Lung (tissue), 12 donors: ENCODE results near the gene CEP20. TPM values are rescaled to one million over a fixed set of nuclear protein-coding genes. Genes with fewer than 3 reads are reported as not detected.

ENCODE experiments used
- ATAC-seq: fragments of 200-7000 bp; cut with Tn5 transposase; one replicate; pipeline ENCODE4 v1.9.1; 2020; ENCODE audit warnings: moderate number of reproducible peaks; ENCODE audit not compliant: insufficient read depth, low FRiP score
- DNase-seq, 3 donors: peaks; one replicate each; pipeline ENCODE4 v3.0.0-alpha.2; 2013 to 2017
- H3K27ac ChIP-seq, 2 donors: one replicate each; pipeline ENCODE4 v1.5.1; 2013; ENCODE audit warnings: mild to moderate bottlenecking in 2 of 2, moderate library complexity in 2 of 2, control low read depth in 1 of 2, inconsistent platforms in 1 of 2, low read depth in 1 of 2, low read length in 1 of 2
- H3K27me3 ChIP-seq, 3 donors: one replicate each; pipeline ENCODE4 v1.5.1; 2013; ENCODE audit warnings: low read length in 2 of 3; ENCODE audit not compliant: control insufficient read depth in 3 of 3, insufficient read depth in 3 of 3
- H3K36me3 ChIP-seq, 4 donors: one replicate each; pipeline ENCODE4 v1.5.1; 2013; ENCODE audit warnings: low read length in 4 of 4, mild to moderate bottlenecking in 1 of 4, moderate library complexity in 1 of 4; ENCODE audit not compliant: control insufficient read depth in 4 of 4, insufficient read depth in 4 of 4
- H3K4me1 ChIP-seq, 5 donors: one replicate each; pipeline ENCODE4 v1.5.1; 2013; ENCODE audit warnings: low read length in 5 of 5, mild to moderate bottlenecking in 2 of 5, moderate library complexity in 1 of 5; ENCODE audit not compliant: control insufficient read depth in 5 of 5, insufficient read depth in 5 of 5
- H3K4me3 ChIP-seq: one replicate; pipeline ENCODE4 v1.5.1; 2013; ENCODE audit warnings: mild to moderate bottlenecking, control low read depth, moderate library complexity
- H3K9ac ChIP-seq, 2 donors: one replicate each; pipeline ENCODE4 v1.5.1; 2013; ENCODE audit warnings: low read length in 2 of 2, control low read depth in 1 of 2; ENCODE audit not compliant: insufficient read depth in 1 of 2
- H3K9me3 ChIP-seq, 4 donors: one replicate each; pipeline ENCODE4 v1.5.1; 2013; ENCODE audit warnings: low read length in 3 of 4, mild to moderate bottlenecking in 1 of 4, moderate library complexity in 1 of 4; ENCODE audit not compliant: control insufficient read depth in 4 of 4, insufficient read depth in 3 of 4
- WGBS, 2 donors: extraction: QIAGEN DNeasy Blood & Tissue Kit; methylation state at CpG; one replicate each; pipeline ENCODE4 v1.1.7; 2013; 5-methylcytosine and 5-hydroxymethylcytosine counted together
- polyA plus RNA-seq, 2 donors: library from polyadenylated mRNA; stranded (reverse); fragments of 200-250 nt; gene quantifications; one replicate each; pipeline ENCODE4 v1.2.1, GENCODE V29; 2013
- total RNA-seq, 2 donors: library from RNA; depleted of rRNA in 1 of 2; stranded (reverse); fragments of >200 nt in 1 of 2; gene quantifications; one replicate each; pipeline ENCODE4 v1.2.1, GENCODE V29; 2014 to 2021
- TF ChIP-seq, protein P1 (sequence below): IDR thresholded peaks from 2 replicates; pipeline ENCODE4 v1.5.1; 2012; ENCODE audit warnings: mild to moderate bottlenecking; ENCODE audit errors: control extremely low read depth, extremely low read depth
- donor health status: control.
- donor health status: control.
- donor health status: Bipolar disorder and iron deficiency.
- donor health status: healthy.
- donor health status: DM: yes; HTN: yes; CAD: no.

Gene CEP20
- total and polyA plus RNA-seq, 4 donors: 19.0 to 38.5 (median 23.8) TPM

DNA sequence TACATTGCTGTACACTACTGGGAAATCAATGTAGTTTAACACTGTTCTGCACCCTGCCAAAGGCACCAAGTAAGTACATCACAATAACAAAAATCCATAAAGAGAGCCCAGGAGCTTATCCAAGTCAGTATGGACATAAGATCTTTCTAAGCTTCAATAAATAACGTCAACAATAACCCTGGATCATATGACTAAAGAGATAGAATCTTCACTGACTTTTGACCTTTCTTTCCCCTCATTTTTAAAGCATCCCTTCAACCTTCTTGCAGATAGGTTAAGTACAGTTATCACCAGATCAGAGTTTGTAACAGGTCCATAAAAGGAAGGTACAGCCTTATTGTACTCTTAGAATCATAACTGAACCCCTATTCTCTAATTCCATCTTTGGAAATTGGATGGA lies 2.3 kb downstream of the CEP20 start:
- peaks cover 3 to 9% (median 5%) of the 10 kb centered on the region in 4 donors for H3K36me3 ChIP-seq
- H3K4me3 ChIP-seq: no peak overlapping the region
- no peak overlapping the region for H3K27ac ChIP-seq
- peaks cover 5 to 15% (median 12%) of the 10 kb centered on the region in 5 donors for H3K4me1 ChIP-seq
- no peaks in the 10 kb centered on the region for H3K27me3 ChIP-seq
- WGBS, 2 donors: 69 to 70% methylated on average over 1 of the region's 1 CpG
- TF ChIP-seq, protein P1, sequence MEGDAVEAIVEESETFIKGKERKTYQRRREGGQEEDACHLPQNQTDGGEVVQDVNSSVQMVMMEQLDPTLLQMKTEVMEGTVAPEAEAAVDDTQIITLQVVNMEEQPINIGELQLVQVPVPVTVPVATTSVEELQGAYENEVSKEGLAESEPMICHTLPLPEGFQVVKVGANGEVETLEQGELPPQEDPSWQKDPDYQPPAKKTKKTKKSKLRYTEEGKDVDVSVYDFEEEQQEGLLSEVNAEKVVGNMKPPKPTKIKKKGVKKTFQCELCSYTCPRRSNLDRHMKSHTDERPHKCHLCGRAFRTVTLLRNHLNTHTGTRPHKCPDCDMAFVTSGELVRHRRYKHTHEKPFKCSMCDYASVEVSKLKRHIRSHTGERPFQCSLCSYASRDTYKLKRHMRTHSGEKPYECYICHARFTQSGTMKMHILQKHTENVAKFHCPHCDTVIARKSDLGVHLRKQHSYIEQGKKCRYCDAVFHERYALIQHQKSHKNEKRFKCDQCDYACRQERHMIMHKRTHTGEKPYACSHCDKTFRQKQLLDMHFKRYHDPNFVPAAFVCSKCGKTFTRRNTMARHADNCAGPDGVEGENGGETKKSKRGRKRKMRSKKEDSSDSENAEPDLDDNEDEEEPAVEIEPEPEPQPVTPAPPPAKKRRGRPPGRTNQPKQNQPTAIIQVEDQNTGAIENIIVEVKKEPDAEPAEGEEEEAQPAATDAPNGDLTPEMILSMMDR: no peak
- DNase-seq (no peak), ATAC-seq (no peak)
- H3K9ac ChIP-seq: no peak overlapping the region
- H3K9me3 ChIP-seq: no peaks in the 10 kb centered on the region

DNA sequence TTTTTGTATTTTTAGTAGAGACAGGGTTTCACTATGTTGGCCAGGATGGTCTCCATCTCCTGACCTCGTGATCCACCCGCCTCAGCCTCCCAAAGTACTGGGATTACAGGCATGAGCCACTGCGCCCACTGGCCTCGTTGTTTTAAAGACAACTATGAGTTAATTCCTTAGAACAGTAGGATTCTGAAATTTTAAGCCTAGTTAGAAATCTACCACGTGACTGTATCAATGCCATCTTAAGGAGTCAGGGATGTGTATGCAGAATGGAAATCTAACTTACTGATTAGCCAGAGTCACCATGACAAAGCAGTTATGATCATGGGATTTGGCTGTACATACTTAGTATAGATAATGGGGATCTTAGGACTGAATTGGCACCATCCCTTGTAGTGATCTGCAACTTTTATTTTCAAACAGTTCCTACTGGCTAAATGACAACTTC lies 2.8 kb downstream of the CEP20 start:
- peaks cover 3 to 11% (median 5%) of the 10 kb centered on the region in 4 donors for H3K36me3 ChIP-seq
- H3K9me3 ChIP-seq: no peaks in the 10 kb centered on the region
- TF ChIP-seq, protein P1: no peak
- H3K27me3 ChIP-seq: no peaks in the 10 kb centered on the region
- peaks cover 5 to 15% (median 12%) of the 10 kb centered on the region in 5 donors for H3K4me1 ChIP-seq
- WGBS, 2 donors: 92% methylated on average over 5 of the region's 5 CpGs
- DNase-seq: no peak
- H3K27ac ChIP-seq: no peak overlapping the region
- no peak for ATAC-seq
- no peak overlapping the region for H3K4me3 ChIP-seq
- H3K9ac ChIP-seq: no peak overlapping the region

DNA sequence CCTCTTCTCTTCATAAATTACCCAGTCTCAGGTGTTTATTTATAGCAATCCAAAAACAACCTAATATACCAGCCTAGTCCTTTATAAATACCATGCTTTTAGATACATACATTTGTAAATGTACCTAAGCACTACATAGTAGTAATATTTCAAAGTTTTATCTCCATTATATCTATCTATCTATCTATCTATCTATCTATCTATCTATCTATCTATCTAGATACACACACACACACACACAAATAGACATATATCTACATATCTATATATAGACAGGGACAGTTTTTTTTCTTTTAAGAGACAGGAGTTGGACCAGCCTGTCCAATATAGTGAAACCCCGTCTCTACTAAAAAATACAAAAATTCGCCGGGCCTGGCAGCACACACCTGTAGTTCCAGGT lies 5.8 kb downstream of the CEP20 start:
- Histone ChIP-seq H3K4me1 (peaks cover 4 to 13% (median 6%) of the 10 kb centered on the region in 5 donors), H3K9me3 (no peaks in the 10 kb centered on the region), H3K4me3 (no peak overlapping the region), H3K9ac (no peak overlapping the region), H3K27me3 (no peaks in the 10 kb centered on the region), H3K36me3 (peaks cover 0 to 18% (median 10%) of the 10 kb centered on the region in 4 donors), H3K27ac (no peak overlapping the region)
- TF ChIP-seq, protein P1: no peak
- ATAC-seq: no peak
- no peak for DNase-seq
- WGBS, 2 donors: 98 to 100% methylated on average over 3 of the region's 3 CpGs

DNA sequence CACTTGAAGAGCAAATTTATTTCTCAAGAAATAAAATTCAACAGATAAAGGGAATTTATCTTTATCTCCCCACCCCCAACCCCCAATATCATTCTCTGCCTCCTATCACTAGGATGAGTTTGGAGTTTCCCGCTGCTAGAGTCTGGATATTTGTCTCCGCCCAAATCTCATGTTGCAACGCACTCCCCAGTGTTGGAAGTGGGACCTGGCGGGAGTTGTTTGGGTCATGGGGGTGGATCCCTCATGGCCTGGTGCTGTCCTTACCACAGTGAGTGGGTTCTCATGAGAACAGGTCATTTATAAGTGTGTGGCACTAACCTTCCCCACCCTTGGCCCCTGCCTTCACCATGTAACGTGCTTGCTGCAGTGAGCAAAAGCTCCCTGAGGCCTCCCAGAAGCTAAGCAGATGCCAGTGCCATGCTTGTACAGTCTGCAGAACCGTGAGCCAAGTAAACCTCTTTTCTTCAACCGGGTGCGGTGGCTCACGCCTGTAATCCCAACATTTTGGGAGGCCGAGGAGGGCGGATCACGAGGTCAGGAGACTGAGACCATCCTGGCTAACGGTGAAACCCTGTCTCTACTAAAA lies 6.5 kb downstream of the CEP20 start:
- no peaks in the 10 kb centered on the region for H3K9me3 ChIP-seq
- ATAC-seq: no peak
- peaks cover 0 to 21% (median 9%) of the 10 kb centered on the region in 4 donors for H3K36me3 ChIP-seq
- H3K4me3 ChIP-seq: no peak overlapping the region
- 93% methylated on average over 13 of the region's 13 CpGs for WGBS, 2 donors
- DNase-seq: no peak
- H3K9ac ChIP-seq: no peak overlapping the region
- TF ChIP-seq, protein P1: no peak
- no peak overlapping the region for H3K27ac ChIP-seq
- H3K4me1 ChIP-seq: peaks cover 0 to 6% (median 4%) of the 10 kb centered on the region in 5 donors
- H3K27me3 ChIP-seq: no peaks in the 10 kb centered on the region
